HepG2 (cell line): ENCODE data around the gene UPK1A. TPM values are rescaled to one million over a fixed set of nuclear protein-coding genes. Genes with fewer than 3 reads are reported as not detected.

Source experiments
- EEA1 ChIP-seq: sonication (generic); formaldehyde crosslinking; IDR thresholded peaks from 2 replicates; pipeline ENCODE4 v1.5.1; 2020; ENCODE audit warnings: mild to moderate bottlenecking, missing genetic modification reagents, borderline replicate concordance
- ELF3 ChIP-seq: IDR thresholded peaks from 2 replicates; pipeline ENCODE4 v1.6.1; 2016; ENCODE audit warnings: missing genetic modification reagents, missing compliant biosample characterization
- HINFP ChIP-seq: sonication (generic); formaldehyde crosslinking; IDR thresholded peaks from 2 replicates; pipeline ENCODE4 v1.4.0; 2020; ENCODE audit warnings: low read depth, mild to moderate bottlenecking, missing genetic modification reagents
- HNF1A ChIP-seq, 2 experiments: sonication (generic) in 1 of 2; formaldehyde crosslinking in 1 of 2; IDR thresholded peaks; 2 replicates each; pipeline versions ENCODE4 v1.4.0 to v1.6.1; 2016 to 2020; ENCODE audit warnings: borderline replicate concordance in 1 of 2, low read depth in 1 of 2, mild to moderate bottlenecking in 1 of 2, missing genetic modification reagents in 1 of 2
- MNT ChIP-seq: fragments of 450-650 bp; IDR thresholded peaks from 2 replicates; pipeline ENCODE4 v1.6.1; 2016
- MXI1 ChIP-seq: IDR thresholded peaks from 3 replicates; pipeline ENCODE4 v1.6.1; 2012; ENCODE audit warnings: low read depth, low read length, inconsistent platforms, borderline replicate concordance
- REL ChIP-seq: sonication (generic); formaldehyde crosslinking; conservative IDR thresholded peaks from 2 replicates; pipeline ENCODE4 v1.8.0; 2022; ENCODE audit warnings: mild to moderate bottlenecking, missing genetic modification reagents, moderate library complexity
- SCMH1 ChIP-seq: sonication (generic); formaldehyde crosslinking; IDR thresholded peaks from 2 replicates; pipeline ENCODE4 v1.9.0; 2021; ENCODE audit warnings: missing genetic modification reagents, mild to moderate bottlenecking, borderline replicate concordance
- TAF1 ChIP-seq: sonication (generic); formaldehyde crosslinking; IDR thresholded peaks from 2 replicates; pipeline ENCODE4 v1.4.0; 2020; ENCODE audit warnings: missing genetic modification reagents
- TERF1 ChIP-seq: sonication (generic); formaldehyde crosslinking; IDR thresholded peaks from 2 replicates; pipeline ENCODE4 v1.8.0; 2022; ENCODE audit warnings: mild to moderate bottlenecking, missing genetic modification reagents, moderate library complexity
- ZNF10 ChIP-seq: sonication (generic); formaldehyde crosslinking; IDR thresholded peaks from 2 replicates; pipeline ENCODE4 v1.4.0; 2020; ENCODE audit warnings: mild to moderate bottlenecking, low read depth, missing genetic modification reagents, borderline replicate concordance
- ZNF512B ChIP-seq: sonication (generic); formaldehyde crosslinking; IDR thresholded peaks from 2 replicates; pipeline ENCODE4 v1.5.1; 2020; ENCODE audit warnings: missing genetic modification reagents, mild to moderate bottlenecking, borderline replicate concordance
- ZNF567 ChIP-seq: sonication (generic); formaldehyde crosslinking; IDR thresholded peaks from 2 replicates; pipeline ENCODE4 v1.8.1; 2023; ENCODE audit warnings: mild to moderate bottlenecking, missing genetic modification reagents, borderline replicate concordance
- ZNF607 ChIP-seq: sonication (generic); formaldehyde crosslinking; IDR thresholded peaks from 2 replicates; pipeline ENCODE4 v1.5.1; 2020; ENCODE audit warnings: missing genetic modification reagents, mild to moderate bottlenecking, borderline replicate concordance
- ZNF841 ChIP-seq: sonication (generic); formaldehyde crosslinking; IDR thresholded peaks from 2 replicates; pipeline ENCODE4 v1.8.1; 2023; ENCODE audit warnings: missing genetic modification reagents, borderline replicate concordance
- polyA plus RNA-seq, 8 experiments: library from polyadenylated mRNA; depleted of rRNA in 3 of 8; stranded (reverse) in 7 of 8; unstranded in 1 of 8; fragments of >200 nt; fragmentation: Illumina TruSeq in 4 of 8; extraction: Trizol in 4 of 8; gene quantifications; 2 replicates each; pipeline versions ENCODE4 v1.2.1 to v1.2.3, GENCODE V29; 2011 to 2016; ENCODE audit warnings: low read depth in 4 of 8, missing spikeins in 1 of 8, mixed read lengths in 1 of 8; ENCODE audit not compliant: insufficient read depth in 1 of 8
- total RNA-seq, 5 experiments: library from RNA; depleted of rRNA; stranded (reverse); fragments of >200 nt; fragmentation: Illumina TruSeq; extraction: Trizol; gene quantifications; 2 replicates each; pipeline ENCODE4 v1.2.3, GENCODE V29; 2016; ENCODE audit warnings: low read depth in 1 of 5

The UPK1A gene
- total and polyA plus RNA-seq, 2 of the 13 experiments (the other 11 are each of a cell fraction or from before 2014, with no cell fraction given): 2.9 TPM; not detected in 1

- TF ChIP-seq HNF1A (IDR thresholded peaks at IDR 0.05; ENCODE audit: low read depth): no peak
- no peak for TF ChIP-seq HNF1A (CRISPR knock-in tag; IDR thresholded peaks at IDR 0.05; ENCODE audit: borderline replicate concordance)
- peak; percentile 84; the same call in 1 of the 2 replicates for TF ChIP-seq REL (CRISPR knock-in tag)
- TF ChIP-seq EEA1 (CRISPR knock-in tag): no peak
- no peak for TF ChIP-seq ZNF567 (CRISPR knock-in tag)
- TF ChIP-seq HINFP (CRISPR knock-in tag): no peak
- no peak for TF ChIP-seq ZNF10
- no peak; the same call in 2 of the 3 replicates for TF ChIP-seq MXI1
- no peak for TF ChIP-seq ZNF512B (CRISPR knock-in tag)
- TF ChIP-seq ZNF607 (CRISPR knock-in tag): no peak
- no peak for TF ChIP-seq ZNF841 (CRISPR knock-in tag)
- TF ChIP-seq TAF1 (CRISPR knock-in tag): peak; percentile 47; the same call in 1 of the 2 replicates
- no peak for TF ChIP-seq SCMH1 (CRISPR knock-in tag)
- no peak for TF ChIP-seq ELF3 (CRISPR knock-in tag)
- no peak for TF ChIP-seq MNT
- TF ChIP-seq TERF1 (CRISPR knock-in tag): 0 out of 2 replicates have a peak, but pooled peaks have one; percentile 31
These were observed 49.9 kb downstream of the UPK1A start (continued) for GRCh38 chr19:35715981-35716800.
